GM19023 (cell line): Measurements from ENCODE around the gene LHX3.

Experiments
- ATAC-seq: cut with Tn5 transposase; IDR thresholded peaks from one replicate; pipeline ENCODE4 v1.9.1; 2021; ENCODE audit warnings: mild to moderate bottlenecking, moderate library complexity; ENCODE audit not compliant: unreplicated experiment

Gene LHX3

DNA sequence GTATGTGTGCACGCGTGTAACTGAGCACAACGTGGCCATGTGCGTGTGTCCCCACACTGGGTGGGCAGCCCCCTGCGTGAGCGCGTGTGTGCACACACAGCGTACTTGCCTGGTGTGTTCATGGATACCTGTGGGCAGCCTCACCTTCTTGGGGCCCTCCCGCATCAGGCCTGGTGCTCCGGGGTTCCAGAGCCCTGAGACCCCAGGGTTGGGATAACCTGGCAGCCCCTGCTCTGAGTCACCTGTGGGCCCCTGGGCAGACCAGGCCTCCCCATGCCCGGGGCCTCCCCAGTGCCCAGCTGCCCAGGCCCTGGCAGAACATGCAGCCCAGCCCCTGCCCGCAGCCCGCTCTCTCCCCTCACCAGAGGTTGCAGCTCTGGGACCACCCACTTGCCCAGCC, 25.2 kb downstream of the LHX3 start:
- ATAC-seq: no peak

DNA sequence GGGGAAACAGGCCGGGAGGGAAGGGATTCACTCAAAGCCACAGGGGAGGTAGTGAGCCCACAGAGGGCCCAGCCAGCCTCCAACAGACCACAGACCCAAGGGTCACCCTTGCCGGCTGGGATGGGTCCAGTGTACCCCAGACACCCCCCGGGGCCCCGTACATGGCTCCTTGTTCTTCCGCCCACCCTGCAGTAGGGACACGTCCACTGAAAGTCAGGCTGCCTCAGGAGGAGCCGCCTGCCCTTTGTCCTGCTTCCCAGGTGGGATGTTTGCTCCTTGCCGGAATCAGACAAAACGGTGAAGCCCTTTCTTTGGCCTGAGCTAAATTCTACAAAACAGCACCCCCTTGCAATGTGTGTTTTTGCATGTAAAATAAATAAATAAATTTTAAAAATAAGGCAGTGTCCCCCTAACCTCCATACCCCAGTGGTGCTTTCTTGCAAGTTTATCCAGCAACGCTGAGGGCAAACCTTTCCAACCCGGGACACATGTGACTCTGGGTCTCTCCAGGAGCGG, 25.8 kb downstream of the LHX3 start:
- no peak for ATAC-seq

DNA sequence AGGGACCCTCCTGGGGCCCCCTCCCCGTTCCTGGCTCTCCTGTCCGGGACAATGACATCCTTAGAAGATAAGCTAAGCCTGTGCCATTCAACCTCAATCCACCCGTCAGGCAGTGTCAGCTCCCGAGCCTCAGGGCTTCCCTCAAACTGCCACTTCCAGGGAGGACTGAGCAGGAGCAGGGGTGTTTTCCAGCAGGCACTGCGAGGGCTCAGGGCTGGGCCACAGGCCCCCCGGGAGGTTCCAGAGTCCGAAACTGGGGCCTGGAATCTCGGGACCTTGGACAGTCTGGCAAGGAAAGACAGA, 26.2 kb downstream of the LHX3 start:
- no peak for ATAC-seq

DNA sequence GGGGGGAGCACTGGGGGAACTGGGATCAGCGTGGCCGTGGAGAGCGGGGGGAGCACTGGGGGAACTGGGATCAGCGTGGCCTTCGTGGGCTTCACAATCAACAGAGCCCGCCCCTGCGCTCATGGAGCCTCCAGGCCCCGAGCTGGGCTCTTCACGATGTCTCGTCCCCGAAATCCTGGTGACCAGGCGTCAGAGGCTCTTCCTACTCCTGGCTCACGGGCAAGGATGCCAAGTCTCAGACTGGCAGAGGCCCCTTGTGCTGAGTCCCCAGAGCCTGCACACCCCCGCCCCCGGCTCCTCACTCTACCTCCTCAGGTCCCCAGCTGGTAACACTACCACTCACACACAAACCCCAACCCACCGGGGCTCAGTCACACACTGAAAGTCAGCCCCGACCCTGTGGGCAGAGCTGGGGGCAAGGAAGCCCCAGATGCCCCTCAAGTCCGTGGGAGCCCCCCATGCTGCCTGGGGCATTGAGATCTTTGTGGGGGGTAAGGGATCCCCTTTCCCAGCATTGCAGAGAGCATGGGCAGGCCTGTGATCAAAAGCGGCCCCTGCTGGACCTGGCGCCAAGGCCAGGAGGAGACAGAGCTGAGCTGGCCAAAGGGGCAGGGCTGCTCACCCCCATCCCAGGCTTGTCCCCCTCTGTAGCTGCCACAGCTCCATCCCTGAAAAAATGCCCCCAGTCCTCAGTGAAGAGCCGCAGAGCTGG, 26.7 kb downstream of the LHX3 start:
- no peak for ATAC-seq

DNA sequence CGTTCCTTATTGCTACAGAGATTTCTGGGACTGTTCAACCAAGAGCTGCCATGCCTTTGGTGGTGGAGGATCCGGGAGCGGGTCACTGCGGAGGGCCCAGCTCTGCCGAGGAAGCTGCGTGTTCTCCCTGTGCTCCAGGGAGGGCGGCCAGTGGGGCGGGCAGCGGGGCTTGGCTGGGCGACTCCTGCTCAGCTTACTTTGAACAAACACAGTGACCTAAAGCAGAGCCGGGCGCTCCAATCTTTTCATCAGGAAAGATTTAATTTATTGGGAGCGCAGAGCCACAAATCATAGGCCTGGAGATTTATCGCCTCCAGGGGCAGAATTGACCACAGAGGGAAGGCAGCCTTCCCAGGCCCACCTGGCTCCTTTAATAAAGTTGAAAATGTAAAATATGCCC, 27.7 kb downstream of the LHX3 start:
- ATAC-seq: no peak

DNA sequence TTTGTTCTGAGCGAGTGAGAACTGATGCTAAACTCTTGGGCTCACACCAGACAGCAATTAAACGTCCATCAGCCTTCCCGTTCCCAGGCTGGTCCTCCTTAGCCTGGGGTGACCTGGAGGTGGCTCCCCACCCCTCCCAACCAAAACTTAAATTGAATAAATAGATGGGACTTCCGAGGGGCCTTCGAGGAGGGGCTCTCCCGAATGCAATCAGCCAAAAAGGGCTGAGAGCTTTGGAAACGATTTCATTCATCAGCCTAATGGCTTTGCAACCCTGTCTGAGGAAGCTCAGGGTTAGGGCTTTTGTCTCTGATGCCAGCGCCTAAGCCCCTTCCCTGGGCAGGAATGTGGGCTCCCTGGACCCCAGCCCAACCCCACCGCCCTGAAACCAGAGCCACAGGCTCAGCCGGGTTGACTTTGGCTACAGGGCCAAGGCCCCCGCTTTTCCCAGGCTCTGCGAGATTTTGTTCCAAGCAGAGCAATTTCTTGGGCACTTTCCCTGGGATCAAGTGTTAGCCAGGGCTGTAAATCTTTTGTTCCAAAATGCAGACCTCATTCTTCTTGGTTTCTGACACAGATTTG, 29.2 kb downstream of the LHX3 start:
- ATAC-seq: no peak

DNA sequence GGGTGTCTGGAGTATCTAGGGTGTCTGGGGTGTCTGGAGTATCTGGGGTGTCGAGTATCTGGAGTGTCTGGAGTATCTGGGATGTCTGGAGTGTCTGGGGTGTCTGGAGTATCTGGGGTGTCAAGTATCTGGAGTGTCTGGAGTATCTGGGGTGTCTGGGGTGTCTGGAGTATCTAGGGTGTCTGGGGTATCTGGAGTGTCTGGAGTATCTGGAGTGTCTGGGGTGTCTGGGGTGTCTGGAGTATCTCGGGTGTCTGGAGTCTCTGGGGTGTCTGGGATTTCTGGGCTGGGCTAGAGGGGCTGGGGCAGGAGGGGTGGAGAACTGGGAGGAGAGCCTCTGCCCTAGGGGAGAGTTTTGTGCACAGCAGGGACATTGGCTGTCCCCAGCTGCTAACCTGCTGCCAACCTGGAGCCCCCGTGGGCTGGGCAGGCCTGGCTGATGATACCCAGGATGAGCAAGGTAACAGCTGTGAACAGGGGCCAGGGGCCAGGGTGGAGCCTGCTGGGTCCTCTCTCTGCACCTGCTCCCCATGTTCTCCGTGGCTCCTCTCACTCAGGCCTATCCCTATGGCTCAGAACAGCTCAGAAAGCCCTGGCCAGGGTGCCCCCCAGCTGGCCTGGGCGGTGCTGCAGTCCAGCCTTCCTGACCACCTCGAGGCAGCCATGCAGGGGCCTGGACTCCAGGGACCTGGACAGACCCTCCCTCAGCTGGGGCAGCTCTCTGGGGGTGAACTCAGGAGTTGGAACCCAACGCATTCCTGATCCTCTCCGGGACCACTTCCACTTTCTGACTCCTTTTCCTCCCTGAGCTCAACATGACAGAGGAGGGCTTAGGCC, 29.9 kb downstream of the LHX3 start:
- ATAC-seq: no peak

DNA sequence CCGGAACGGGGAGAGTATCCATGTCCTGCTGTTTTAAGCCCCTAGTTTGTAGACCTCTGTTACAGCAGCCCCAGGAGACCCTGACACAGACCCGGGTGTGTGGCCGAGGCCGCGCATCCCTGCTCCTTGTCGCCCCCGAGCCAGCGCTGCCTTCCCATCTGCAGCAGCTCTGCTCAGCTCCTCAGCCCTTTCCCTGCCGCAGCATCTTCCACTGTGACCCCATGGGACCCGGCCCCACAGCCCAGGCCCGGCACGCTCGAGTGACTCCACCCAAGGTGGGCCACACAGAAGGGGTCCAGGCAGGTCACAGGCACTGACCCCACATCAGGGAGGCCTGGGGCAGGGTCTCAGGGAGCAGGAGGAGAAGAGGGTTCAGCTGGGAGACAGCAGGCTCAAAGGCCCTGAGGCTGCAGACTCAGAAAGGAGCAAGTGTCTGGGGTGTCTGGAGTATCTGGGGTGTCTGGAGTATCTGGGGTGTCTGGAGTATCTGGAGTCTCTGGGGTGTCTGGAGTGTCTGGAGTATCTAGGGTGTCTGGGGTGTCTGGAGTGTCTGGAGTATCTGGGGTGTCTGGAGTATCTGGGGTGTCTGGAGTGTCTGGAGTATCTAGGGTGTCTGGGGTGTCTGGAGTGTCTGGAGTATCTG, 31.2 kb downstream of the LHX3 start:
- ATAC-seq: no peak

DNA sequence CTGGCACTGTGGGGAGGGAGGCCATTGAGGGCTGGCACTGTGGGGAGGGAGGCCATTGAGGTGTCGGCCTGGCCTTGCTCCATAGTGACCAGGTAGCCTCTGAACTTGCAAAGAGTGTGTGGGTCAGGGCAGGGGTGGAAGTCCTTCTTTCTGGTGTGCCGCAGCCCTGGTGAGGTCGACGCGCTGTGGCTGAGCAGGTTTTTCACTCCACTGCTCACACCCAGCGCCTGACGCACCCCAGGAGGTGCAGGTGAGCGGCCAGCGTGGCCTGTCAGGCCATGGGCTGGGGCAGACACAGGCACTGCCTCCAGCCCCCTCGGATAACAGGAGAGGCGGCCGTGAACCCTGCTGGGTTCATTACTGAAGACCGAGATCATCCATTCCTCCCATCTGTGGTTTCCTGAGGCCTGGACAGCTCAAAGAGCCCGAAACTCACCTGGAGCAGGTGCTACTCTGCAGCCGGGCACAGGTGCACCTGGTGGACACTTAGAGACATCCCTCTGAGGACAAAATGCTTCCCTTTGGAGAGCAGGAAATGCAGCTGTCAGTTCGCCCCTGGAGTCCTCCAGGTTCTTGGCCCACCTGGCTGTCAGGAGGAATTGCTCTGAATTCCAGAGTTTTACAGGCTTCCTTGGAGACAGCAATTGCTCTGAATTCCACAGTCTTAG, 32.4 kb downstream of the LHX3 start:
- no peak for ATAC-seq

DNA sequence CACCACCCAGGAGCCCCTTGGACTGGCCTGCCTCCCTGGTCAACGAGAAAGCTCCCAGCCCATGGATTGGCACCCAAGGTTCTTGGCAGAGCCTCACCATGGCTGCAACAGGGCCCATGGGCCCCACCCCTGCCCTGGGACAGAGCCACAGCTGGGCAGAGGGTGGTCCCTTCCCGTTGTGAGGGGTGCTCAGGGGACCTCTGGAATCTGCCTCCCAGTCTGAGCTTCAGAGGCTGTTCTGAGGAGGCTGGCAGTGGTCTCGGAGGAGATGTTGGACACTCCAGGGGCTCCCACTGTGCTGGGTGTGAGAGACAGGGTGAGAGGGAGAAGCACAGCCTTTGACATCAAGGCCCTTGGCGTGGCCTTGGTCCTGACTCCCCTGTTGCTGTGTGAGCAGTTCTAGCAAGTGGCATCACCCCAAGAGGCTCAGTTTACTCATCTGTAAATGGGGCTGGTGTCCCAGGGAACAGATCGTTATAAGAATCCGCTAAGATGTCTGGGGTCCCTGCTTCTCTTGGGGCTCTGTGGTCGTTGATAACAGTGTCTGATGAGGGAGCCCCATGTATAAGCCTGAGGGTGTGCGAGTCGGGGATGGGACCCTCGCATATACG, 33.0 kb downstream of the LHX3 start:
- no peak for ATAC-seq

DNA sequence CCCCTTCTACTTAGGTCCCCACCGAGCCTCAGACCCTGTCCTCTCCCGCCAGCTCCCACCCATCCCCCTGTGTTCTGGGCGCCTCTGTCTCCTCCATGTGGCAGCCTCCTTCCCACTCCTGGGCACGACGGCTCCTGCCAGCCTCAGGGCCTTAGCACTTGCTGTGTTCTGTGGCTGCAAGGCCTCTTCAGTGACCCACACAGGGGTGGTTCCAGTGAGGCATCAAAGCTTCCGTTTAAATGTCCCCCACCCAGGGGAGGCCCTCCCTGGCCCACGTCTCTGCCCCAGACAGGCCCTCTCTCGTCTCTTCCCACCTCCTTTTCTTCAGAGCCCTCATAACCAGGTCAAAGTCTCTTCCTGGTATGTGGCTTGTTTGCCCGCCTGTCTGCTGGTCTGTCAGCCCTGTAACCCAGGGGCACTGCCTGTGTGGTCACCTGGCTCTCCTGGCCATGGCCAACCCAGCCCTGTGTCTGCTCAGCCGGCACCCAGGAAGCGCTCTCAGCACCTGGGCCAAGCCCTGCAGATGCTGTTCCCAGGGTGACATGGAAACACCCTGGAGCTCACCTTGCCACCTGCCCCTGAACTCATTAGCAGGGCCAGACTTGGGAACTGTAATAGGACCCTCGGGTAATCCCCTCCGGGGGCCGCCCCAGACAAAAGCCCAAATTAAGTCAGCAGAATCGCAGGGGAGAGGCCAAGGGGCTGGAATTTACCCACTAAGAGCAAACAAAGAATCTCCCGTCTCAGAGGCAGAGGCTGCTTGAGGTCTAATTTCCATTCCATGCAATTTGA, 33.7 kb downstream of the LHX3 start:
- no peak for ATAC-seq

DNA sequence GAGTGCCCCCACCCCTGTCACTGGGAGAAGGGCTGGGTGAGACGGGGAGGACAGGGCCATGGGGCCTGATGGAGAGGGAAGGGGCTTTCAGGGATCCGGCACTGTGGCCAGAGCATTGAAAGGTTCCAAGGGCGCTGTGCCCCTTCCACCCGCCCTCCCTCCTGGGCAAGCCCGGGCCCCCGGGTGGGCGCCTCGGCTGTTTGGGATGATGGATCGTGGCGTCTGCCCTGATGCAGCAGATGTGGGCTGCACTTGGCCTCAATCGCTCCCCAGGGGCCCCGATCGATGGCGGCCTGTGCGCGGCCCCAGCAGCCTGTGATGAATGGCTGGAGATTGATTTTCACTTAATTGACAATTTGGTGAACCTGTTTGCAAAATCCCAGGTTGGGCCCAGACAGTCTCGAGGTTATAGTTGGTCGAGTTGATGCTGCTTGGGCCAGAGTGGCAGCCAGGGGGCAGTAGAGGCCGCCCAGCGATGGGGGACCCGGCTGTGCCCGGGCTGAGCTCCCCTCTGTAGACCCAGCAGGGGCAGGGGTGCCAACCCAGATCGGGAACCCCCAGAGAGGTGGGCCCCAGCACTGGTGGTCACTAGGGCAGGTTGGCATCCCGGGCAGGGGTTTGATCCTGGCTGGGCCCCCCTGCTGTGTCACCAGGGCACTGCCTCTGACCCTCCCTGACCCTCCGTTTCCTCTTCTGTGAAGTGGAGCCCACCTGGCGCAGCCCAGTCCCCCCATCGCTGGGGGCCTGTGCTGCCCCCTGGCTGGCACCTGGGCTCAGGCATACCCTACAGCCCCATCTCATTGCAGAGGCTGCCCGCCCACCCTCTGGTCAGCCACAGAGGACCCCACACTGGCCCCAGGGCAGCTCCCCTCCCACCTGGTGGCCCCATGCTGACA, 34.7 kb downstream of the LHX3 start:
- no peak for ATAC-seq

DNA sequence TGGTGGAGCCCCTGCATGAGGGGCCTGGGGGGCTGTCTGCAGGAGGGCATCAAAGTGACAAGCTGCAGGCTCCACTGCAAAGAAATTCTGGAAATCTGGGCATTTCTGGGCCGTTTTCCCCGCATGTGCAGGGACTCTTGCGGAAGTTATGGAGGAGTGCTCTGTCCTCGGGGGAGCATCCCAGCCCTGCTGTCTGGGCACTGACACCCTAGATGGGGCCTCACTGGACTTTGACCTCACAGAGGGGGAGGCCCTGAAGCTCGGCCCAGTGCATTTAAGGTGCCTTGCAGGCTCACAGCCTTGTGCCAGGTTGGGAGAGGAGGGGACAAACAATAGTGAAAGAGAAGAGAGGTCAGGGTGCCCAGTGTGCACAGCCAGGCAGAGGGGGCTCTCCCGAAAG, 35.4 kb downstream of the LHX3 start:
- ATAC-seq: no peak

DNA sequence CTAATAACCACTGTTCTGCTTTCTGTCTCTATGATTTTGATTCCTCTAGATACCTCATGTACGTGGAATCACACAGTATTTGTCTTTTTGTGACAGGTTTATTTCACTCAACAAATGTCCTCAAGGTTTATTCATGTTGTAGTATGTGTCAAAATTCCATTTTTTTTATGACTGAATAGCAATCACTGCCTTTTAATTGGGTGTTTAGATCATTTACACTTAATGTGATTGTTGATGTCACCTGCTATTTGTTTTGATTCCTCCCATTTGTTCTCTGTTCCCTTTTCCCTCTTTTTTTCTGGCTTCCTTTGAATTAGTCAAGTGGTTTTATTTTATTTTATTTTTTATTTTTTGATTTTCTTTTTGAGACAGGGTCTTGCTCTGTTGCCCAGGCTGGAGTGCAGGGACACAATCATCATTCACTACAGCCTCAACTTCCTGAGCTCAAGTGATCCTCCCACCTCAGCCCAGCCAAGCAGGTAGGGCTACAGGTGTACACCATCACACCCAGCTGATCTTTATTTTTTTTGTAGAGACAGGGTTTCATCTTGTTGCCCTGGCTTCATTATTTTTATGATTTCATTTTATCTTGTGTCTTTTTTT, 41.6 kb downstream of the LHX3 start:
- no peak for ATAC-seq

DNA sequence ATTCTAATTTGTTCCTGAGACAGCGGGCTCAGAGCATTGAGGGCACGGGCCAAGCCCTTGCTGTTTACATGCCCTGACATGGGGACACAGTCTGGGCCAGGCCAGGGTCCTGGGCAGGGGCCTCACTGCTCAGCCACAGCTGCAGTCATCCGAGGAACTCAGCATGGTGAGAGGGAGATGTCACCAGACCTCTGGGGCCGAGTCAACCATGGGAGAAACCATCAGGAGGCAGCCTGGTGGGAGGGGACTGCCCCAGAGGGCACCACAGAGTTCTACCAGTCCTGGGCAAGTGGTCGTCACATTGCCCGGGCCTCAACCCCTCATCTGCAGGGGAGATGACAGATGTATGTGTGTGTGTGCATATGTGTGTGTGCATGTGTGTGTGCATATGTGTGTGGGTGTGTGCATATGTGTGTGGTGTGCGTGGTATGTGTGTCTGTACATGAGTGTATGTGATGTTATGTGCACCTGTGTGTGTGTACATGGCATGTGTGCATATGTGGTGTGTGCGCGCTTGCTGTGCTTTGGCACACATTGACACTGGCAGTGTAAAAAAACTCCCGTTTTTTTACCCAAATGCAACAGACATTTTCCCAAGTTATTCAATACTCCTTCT, 43.8 kb downstream of the LHX3 start:
- ATAC-seq: no peak

DNA sequence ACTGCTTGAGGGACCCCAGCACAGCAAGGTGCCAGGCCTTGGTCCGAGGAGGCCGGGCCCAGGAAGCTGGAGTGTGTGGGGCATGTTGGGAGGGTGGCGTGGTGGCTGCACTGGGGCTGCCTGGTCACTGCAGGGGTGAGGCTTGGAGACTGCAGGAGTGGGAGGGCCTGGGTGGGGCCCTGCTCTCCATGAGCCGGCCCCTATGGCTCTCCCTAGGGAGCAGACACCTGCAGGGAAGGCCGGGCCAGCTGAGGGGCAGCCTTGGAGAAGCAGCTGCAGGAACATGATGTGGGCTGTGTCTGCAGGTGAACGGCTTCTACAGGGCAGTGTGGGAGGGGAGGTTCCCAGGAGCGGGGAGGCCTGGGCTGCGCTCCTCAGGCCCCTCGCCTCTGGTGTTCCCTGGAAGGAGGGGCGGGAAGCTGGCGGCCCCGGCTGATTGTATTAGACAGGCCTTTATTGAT, 44.5 kb downstream of the LHX3 start:
- ATAC-seq: no peak

DNA sequence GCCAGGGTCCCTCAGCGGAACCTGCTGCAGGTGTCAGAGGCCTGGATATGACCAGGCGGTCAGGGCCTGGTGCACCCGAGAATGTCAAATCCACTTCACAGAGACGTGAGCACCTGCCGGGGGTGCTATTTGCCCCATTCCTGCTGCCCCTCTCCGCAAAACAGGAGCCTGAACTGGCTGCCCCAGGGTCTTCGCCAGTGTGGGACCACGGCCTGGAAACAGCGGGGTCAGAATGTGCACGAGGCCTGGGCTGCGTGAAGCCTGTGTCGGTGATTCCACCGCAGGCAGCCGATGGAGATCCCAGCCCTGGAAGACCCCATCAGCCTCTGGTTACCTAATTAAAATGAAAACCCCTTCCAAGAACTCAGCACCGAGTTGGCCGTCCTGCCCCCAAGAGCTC, 45.1 kb downstream of the LHX3 start:
- ATAC-seq: no peak
